ENCODE measurements around the gene CAMTA1. TPM values are rescaled to one million over a fixed set of nuclear protein-coding genes. Genes with fewer than 3 reads are reported as not detected.

CAMTA1 gene
- total RNA-seq, 2 experiments from 2014 or later = 43.3 to 46.0 TPM

GRCh38 chr1:7039590-7040220 is 254.5 kb downstream of the CAMTA1 start:
- POLR2A ChIA-PET = no interaction called here
- Mint-ChIP-seq H3K27me3 (ENCODE audit: low read depth) (no peaks in the 10 kb centered on the region), H3K27ac (no peak overlapping the region), H3K9me3 (ENCODE audit: insufficient read depth) (peaks cover under 1% of the 10 kb centered on the region), H3K36me3 (ENCODE audit: low read depth) (no peaks in the 10 kb centered on the region), H3K4me3 (no peak overlapping the region), H3K4me1 (ENCODE audit: low read depth) (no peaks in the 10 kb centered on the region)
- DNase-seq (no peak), ATAC-seq (no peak)
- CTCF ChIA-PET = no interaction called here

- Mint-ChIP-seq H3K9me3 (ENCODE audit: insufficient read depth) (no peaks in the 10 kb centered on the region), H3K4me1 (ENCODE audit: low read depth) (no peaks in the 10 kb centered on the region), H3K36me3 (ENCODE audit: low read depth) (no peaks in the 10 kb centered on the region), H3K4me3 (no peak overlapping the region), H3K27ac (no peak overlapping the region), H3K27me3 (ENCODE audit: low read depth) (no peaks in the 10 kb centered on the region)
- ChIA-PET POLR2A (no interaction called here), CTCF (interaction anchor here (1.3 kb wide), 1 partner anchor 78 kb away, joined by 4 read pairs; no protein-coding TSS in a partner anchor)
- ATAC-seq (no peak), DNase-seq (no peak)
These were observed 255.9 kb downstream of the CAMTA1 start for GRCh38 chr1:7040969-7041695.

GRCh38 chr1:7042322-7043190 is 257.3 kb downstream of the CAMTA1 start:
- no peaks in the 10 kb centered on the region for H3K27me3 Mint-ChIP-seq (ENCODE audit: low read depth)
- DNase-seq = no peak
- no peak overlapping the region for H3K27ac Mint-ChIP-seq
- H3K36me3 Mint-ChIP-seq (ENCODE audit: low read depth) = no peaks in the 10 kb centered on the region
- ATAC-seq = no peak
- H3K9me3 Mint-ChIP-seq (ENCODE audit: insufficient read depth) = no peaks in the 10 kb centered on the region
- no peak overlapping the region for H3K4me3 Mint-ChIP-seq
- ChIA-PET CTCF (interaction anchor here (0.8 to 2.5 kb wide), 12 partner anchors 28 to 605 kb away, joined by 3 to 19 read pairs (median 3); no protein-coding TSS in a partner anchor), POLR2A (no interaction called here)
- no peaks in the 10 kb centered on the region for H3K4me1 Mint-ChIP-seq (ENCODE audit: low read depth)

GRCh38 chr1:7043191-7043549 is 257.9 kb downstream of the CAMTA1 start:
- Mint-ChIP-seq H3K27me3 (ENCODE audit: low read depth) (no peaks in the 10 kb centered on the region), H3K4me3 (no peak overlapping the region), H3K27ac (no peak overlapping the region), H3K4me1 (ENCODE audit: low read depth) (no peaks in the 10 kb centered on the region), H3K36me3 (ENCODE audit: low read depth) (no peaks in the 10 kb centered on the region), H3K9me3 (ENCODE audit: insufficient read depth) (no peaks in the 10 kb centered on the region)
- ChIA-PET POLR2A (no interaction called here), CTCF (interaction anchor here (0.9 to 2.5 kb wide), 8 partner anchors 27 to 605 kb away, joined by 3 to 19 read pairs (median 4); no protein-coding TSS in a partner anchor)
- DNase-seq (no peak), ATAC-seq (no peak)

- H3K36me3 Mint-ChIP-seq (ENCODE audit: low read depth) = no peaks in the 10 kb centered on the region
- ChIA-PET POLR2A (no interaction called here), CTCF (interaction anchor here (1.2 to 2.5 kb wide), 3 partner anchors 26 to 174 kb away, joined by 3 to 19 read pairs (median 13); no protein-coding TSS in a partner anchor)
- no peaks in the 10 kb centered on the region for H3K9me3 Mint-ChIP-seq (ENCODE audit: insufficient read depth)
- no peak overlapping the region for H3K4me3 Mint-ChIP-seq
- H3K27me3 Mint-ChIP-seq (ENCODE audit: low read depth) = no peaks in the 10 kb centered on the region
- DNase-seq (no peak), ATAC-seq (no peak)
- H3K27ac Mint-ChIP-seq = no peak overlapping the region
- H3K4me1 Mint-ChIP-seq (ENCODE audit: low read depth) = no peaks in the 10 kb centered on the region
These were observed 258.7 kb downstream of the CAMTA1 start for GRCh38 chr1:7043719-7044535.

GRCh38 chr1:7045897-7046296 is 260.6 kb downstream of the CAMTA1 start:
- ChIA-PET CTCF (no interaction called here), POLR2A (no interaction called here)
- no peak for DNase-seq
- Mint-ChIP-seq H3K27ac (no peak overlapping the region), H3K27me3 (ENCODE audit: low read depth) (no peaks in the 10 kb centered on the region), H3K9me3 (ENCODE audit: insufficient read depth) (no peaks in the 10 kb centered on the region), H3K36me3 (ENCODE audit: low read depth) (no peaks in the 10 kb centered on the region), H3K4me1 (ENCODE audit: low read depth) (no peaks in the 10 kb centered on the region), H3K4me3 (no peak overlapping the region)
- ATAC-seq = no peak

- no peaks in the 10 kb centered on the region for H3K9me3 Mint-ChIP-seq (ENCODE audit: insufficient read depth)
- H3K4me1 Mint-ChIP-seq (ENCODE audit: low read depth) = no peaks in the 10 kb centered on the region
- no peak overlapping the region for H3K4me3 Mint-ChIP-seq
- ChIA-PET CTCF (no interaction called here), POLR2A (no interaction called here)
- no peaks in the 10 kb centered on the region for H3K27me3 Mint-ChIP-seq (ENCODE audit: low read depth)
- H3K27ac Mint-ChIP-seq = no peak overlapping the region
- no peak for ATAC-seq
- H3K36me3 Mint-ChIP-seq (ENCODE audit: low read depth) = no peaks in the 10 kb centered on the region
- DNase-seq = no peak
These were observed 261.1 kb downstream of the CAMTA1 start for GRCh38 chr1:7046314-7046713.

GRCh38 chr1:7046891-7047290 is 261.6 kb downstream of the CAMTA1 start:
- no peak overlapping the region for H3K27ac Mint-ChIP-seq
- H3K4me1 Mint-ChIP-seq (ENCODE audit: low read depth) = no peaks in the 10 kb centered on the region
- CTCF ChIA-PET = no interaction called here
- H3K36me3 Mint-ChIP-seq (ENCODE audit: low read depth) = no peaks in the 10 kb centered on the region
- H3K4me3 Mint-ChIP-seq = no peak overlapping the region
- ATAC-seq (no peak), DNase-seq (no peak)
- POLR2A ChIA-PET = no interaction called here
- no peaks in the 10 kb centered on the region for H3K9me3 Mint-ChIP-seq (ENCODE audit: insufficient read depth)
- no peaks in the 10 kb centered on the region for H3K27me3 Mint-ChIP-seq (ENCODE audit: low read depth)

- Mint-ChIP-seq H3K27me3 (ENCODE audit: low read depth) (no peaks in the 10 kb centered on the region), H3K4me3 (no peak overlapping the region), H3K9me3 (ENCODE audit: insufficient read depth) (no peaks in the 10 kb centered on the region), H3K36me3 (ENCODE audit: low read depth) (no peaks in the 10 kb centered on the region), H3K27ac (no peak overlapping the region), H3K4me1 (ENCODE audit: low read depth) (no peaks in the 10 kb centered on the region)
- ChIA-PET POLR2A (no interaction called here), CTCF (no interaction called here)
- no peak for DNase-seq
- no peak for ATAC-seq
These were observed 262.6 kb downstream of the CAMTA1 start for GRCh38 chr1:7047866-7048265.

- DNase-seq (no peak), ATAC-seq (no peak)
- CTCF ChIA-PET = no interaction called here
- Mint-ChIP-seq H3K27ac (no peak overlapping the region), H3K4me3 (no peak overlapping the region), H3K9me3 (ENCODE audit: insufficient read depth) (no peaks in the 10 kb centered on the region), H3K36me3 (ENCODE audit: low read depth) (no peaks in the 10 kb centered on the region), H3K27me3 (ENCODE audit: low read depth) (no peaks in the 10 kb centered on the region), H3K4me1 (ENCODE audit: low read depth) (no peaks in the 10 kb centered on the region)
- POLR2A ChIA-PET = no interaction called here
These were observed 263.1 kb downstream of the CAMTA1 start for GRCh38 chr1:7048395-7048794.

GRCh38 chr1:7049913-7050625 is 264.8 kb downstream of the CAMTA1 start:
- Mint-ChIP-seq H3K4me1 (ENCODE audit: low read depth) (no peaks in the 10 kb centered on the region), H3K4me3 (no peak overlapping the region), H3K27ac (no peak overlapping the region), H3K36me3 (ENCODE audit: low read depth) (no peaks in the 10 kb centered on the region), H3K9me3 (ENCODE audit: insufficient read depth) (no peaks in the 10 kb centered on the region), H3K27me3 (ENCODE audit: low read depth) (no peaks in the 10 kb centered on the region)
- no peak for ATAC-seq
- no peak for DNase-seq
- ChIA-PET POLR2A (no interaction called here), CTCF (no interaction called here)
